ENCODE data around the gene UGP2.
"Not testable (repeated sequence)": the region's sequence is repeated elsewhere in the genome, so short reads cannot be mapped to it uniquely, and the experiment has no call there.

DNA sequence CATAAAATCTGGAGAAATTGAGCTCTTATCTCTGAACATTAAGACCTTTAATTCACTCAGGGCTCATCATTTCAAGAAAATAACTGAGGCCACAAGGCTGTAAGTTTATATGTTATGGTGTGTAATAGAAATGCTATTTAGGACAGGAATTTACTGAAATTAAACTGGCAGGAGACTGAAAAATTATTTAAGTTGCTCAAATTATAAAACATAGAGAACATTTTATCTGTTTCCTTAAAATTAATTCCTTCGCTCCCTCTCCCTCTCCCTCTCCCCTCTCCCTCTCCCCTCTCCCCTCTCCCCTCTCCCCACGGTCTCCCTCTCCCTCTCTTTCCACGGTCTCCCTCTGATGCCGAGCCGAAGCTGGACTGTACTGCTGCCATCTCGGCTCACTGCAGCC, 33.7 kb upstream of the UGP2 start:
- not testable (repeated sequence) for TF ChIP-seq POLR2AphosphoS5, POLR2A (IDR thresholded peaks at IDR 0.05; ENCODE audit: low read depth, low read length)
